ENCODE measurements around the gene SOD3. TPM values are rescaled to one million over a fixed set of nuclear protein-coding genes. Genes with fewer than 3 reads are reported as not detected.

Gene SOD3
- total and polyA plus RNA-seq, 2 of the 4 experiments (the other 2 are of a cell fraction) = 0.36 to 5.8 TPM

DNA sequence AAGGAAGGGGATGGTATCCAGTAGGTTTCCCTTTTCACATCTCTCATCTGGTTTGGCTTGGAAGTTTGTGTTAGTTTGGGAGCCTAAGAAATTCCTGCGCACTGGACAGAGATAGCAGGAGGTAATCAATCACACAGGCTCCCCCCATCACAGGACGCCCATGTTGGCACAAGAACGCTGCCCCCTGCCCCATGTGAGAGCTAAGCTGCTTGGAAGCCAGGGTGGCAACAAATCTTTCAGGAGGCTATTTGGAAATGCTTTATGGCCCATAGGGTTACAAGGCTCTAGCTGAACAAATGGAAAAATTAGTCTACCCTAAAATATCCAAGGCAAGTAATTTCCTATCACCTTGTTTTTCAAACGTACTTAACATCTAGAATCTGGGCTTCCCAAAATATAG lies 54.0 kb downstream of the SOD3 start:
- H2BK120ac ChIP-seq (ENCODE audit: low read depth, low read length) = no peak overlapping the region
- H3K9ac ChIP-seq (ENCODE audit: low read depth, low read length) = no peak overlapping the region
- peaks cover 14% of the 10 kb centered on the region for H3K4me1 ChIP-seq (ENCODE audit: control insufficient read depth, insufficient read depth, low read length)
- no peaks in the 10 kb centered on the region for H3K36me3 ChIP-seq (ENCODE audit: control insufficient read depth, insufficient read depth, low read length)
- H2AK5ac ChIP-seq (ENCODE audit: low read depth, low read length) = peak overlapping the region; percentile 67; the same call in 1 of the 2 replicates
- no peak overlapping the region; the same call in 1 of the 2 replicates for H3K18ac ChIP-seq (ENCODE audit: low read depth, low read length)
- H4K91ac ChIP-seq (ENCODE audit: insufficient read depth, low read depth, low read length) = peak overlapping the region; percentile 9; the same call in 1 of the 2 replicates
- H2BK15ac ChIP-seq (ENCODE audit: low read depth, low read length) = no peak overlapping the region
- H2AK9ac ChIP-seq (replicated peaks; ENCODE audit: low read depth, low read length, poor library complexity) = no peak overlapping the region
- TF ChIP-seq RAD21 (IDR thresholded peaks at IDR 0.05; ENCODE audit: low read length) = no peak
- no peak for TF ChIP-seq CHD1 (IDR thresholded peaks at IDR 0.05; ENCODE audit: low read depth, low read length)
- no peak for TF ChIP-seq POLR2A (IDR thresholded peaks at IDR 0.05; ENCODE audit: low read depth, low read length)
- no peak for TF ChIP-seq RCOR1 (IDR thresholded peaks at IDR 0.05; ENCODE audit: insufficient replicate concordance, low read length)
- no peak for TF ChIP-seq FOS (IDR thresholded peaks at IDR 0.05; ENCODE audit: low read depth, low read length)
- no peak for TF ChIP-seq NFE2L2 (IDR thresholded peaks at IDR 0.05; ENCODE audit: low read depth, low read length)
- no peak for TF ChIP-seq SMC3 (IDR thresholded peaks at IDR 0.05; ENCODE audit: low read depth, low read length)
- TF ChIP-seq RFX5 (IDR thresholded peaks at IDR 0.05; ENCODE audit: low read depth, low read length) = no peak
- TF ChIP-seq CEBPB (IDR thresholded peaks at IDR 0.05; ENCODE audit: low read depth, low read length) = no peak
- no peak for DNase-seq
- 0 out of 2 replicates have a peak overlapping the region, but pooled peaks have one; percentile 21 for H3K4ac ChIP-seq (ENCODE audit: low read depth, low read length)
- H4K20me1 ChIP-seq (ENCODE audit: insufficient read depth, low read length) = no peaks in the 10 kb centered on the region
- peaks cover 15% of the 10 kb centered on the region for H3K9me1 ChIP-seq (ENCODE audit: insufficient read depth, low read length)
- POLR2A ChIA-PET (ENCODE audit: unreplicated experiment) = no interaction called here
- intact Hi-C loops (cut with micrococcal nuclease) = no loop called here
- no TSS peak for BruUV-seq (replicated peaks)
- no peak overlapping the region for H3K27ac ChIP-seq (ENCODE audit: insufficient read depth, low read length)
- no peak overlapping the region for H3K56ac ChIP-seq (ENCODE audit: extremely low read depth, insufficient read depth, low read length)
- dilution Hi-C loops (cut with HindIII; ENCODE audit: low sequenced_read_pairs, unreplicated experiment) = no loop called here
- H3K9me3 ChIP-seq (ENCODE audit: control insufficient read depth, insufficient read depth, low read length) = no peaks in the 10 kb centered on the region
- no peaks in the 10 kb centered on the region for H3K27me3 ChIP-seq (ENCODE audit: control insufficient read depth, insufficient read depth, low read length)
- in situ Hi-C loops (cut with MboI; ENCODE audit: low sequenced_read_pairs) = no loop called here
- H4K5ac ChIP-seq (ENCODE audit: low read depth, low read length) = no peak overlapping the region
- H3K4me2 ChIP-seq (ENCODE audit: low read depth, low read length) = no peak overlapping the region
- no peak overlapping the region for H3K4me3 ChIP-seq (ENCODE audit: insufficient read depth, low read depth, low read length)
- H4K8ac ChIP-seq (ENCODE audit: low read depth in 2 of 2, low read length in 2 of 2) = no peak overlapping the region; a peak in 1 of 4 replicates
- no CpG with 5 or more reads among the region's 4 CpGs for WGBS, 2 experiments (ENCODE audit: extremely low coverage in 2 of 2, insufficient read length in 1 of 2)
- peak overlapping the region; percentile 50; the same call in 1 of the 2 replicates for H3K23ac ChIP-seq (ENCODE audit: low read depth, low read length)
- no peak for ATAC-seq (ENCODE audit: low read depth)
- CTCF ChIA-PET = no interaction called here
- H3K14ac ChIP-seq (replicated peaks; ENCODE audit: low read depth, low read length) = no peak overlapping the region
- no peak overlapping the region for H2AFZ ChIP-seq (replicated peaks; ENCODE audit: low read length, poor library complexity)
- 0 out of 2 replicates have a peak overlapping the region, but pooled peaks have one; percentile 31 for H2BK20ac ChIP-seq (ENCODE audit: low read depth, low read length)
- no peak overlapping the region for H2BK5ac ChIP-seq (ENCODE audit: low read depth, low read length, poor library complexity, severe bottlenecking)
- peaks cover 0 to 12% of the 10 kb centered on the region in 2 experiments; a peak in 1 of 4 replicates for H3K79me1 ChIP-seq (ENCODE audit: low read depth in 1 of 2, low read length in 2 of 2)
